Cardiac muscle cell (in vitro differentiated cells and primary cell): ENCODE measurements around the gene JPT2. TPM values are rescaled to one million over a fixed set of nuclear protein-coding genes. Genes with fewer than 3 reads are reported as not detected.

ENCODE experiments used
- DNase-seq, 2 donors: peaks; one replicate each; pipeline versions ENCODE4 v3.0.0 to v3.0.0-alpha.2; 2010 to 2017; ENCODE audit warnings: low read depth in 1 of 2, low spot score in 1 of 2
- H3K27ac ChIP-seq: fragments of 200-600 bp; sonication (generic); 2 replicates; pipeline ENCODE4 v1.5.1; 2016
- H3K27me3 ChIP-seq: fragments of 200-600 bp; sonication (generic); 2 replicates; pipeline ENCODE4 v1.6.0; 2016; ENCODE audit warnings: control low read depth
- H3K36me3 ChIP-seq: fragments of 200-600 bp; sonication (generic); 2 replicates; pipeline ENCODE4 v1.5.1; 2016; ENCODE audit warnings: control low read depth
- H3K4me1 ChIP-seq: fragments of 200-600 bp; sonication (generic); 2 replicates; pipeline ENCODE4 v1.8.1; 2017; ENCODE audit warnings: low read depth, mild to moderate bottlenecking, mixed run types
- H3K4me3 ChIP-seq: fragments of 200-600 bp; sonication (generic); 2 replicates; pipeline ENCODE4 v1.5.1; 2016; ENCODE audit warnings: mild to moderate bottlenecking
- H3K9me3 ChIP-seq: fragments of 200-600 bp; sonication (generic); 2 replicates; pipeline ENCODE4 v1.5.1; 2017; ENCODE audit warnings: low read depth, mild to moderate bottlenecking, control low read depth
- polyA plus RNA-seq: library from polyadenylated mRNA; unstranded; fragments of >200 nt; fragmentation: Nextera tagmentation; extraction: Ambion mirVana; gene quantifications from 2 replicates; pipeline ENCODE4 v1.2.1, GENCODE V29; 2016
- total RNA-seq: library from RNA; depleted of rRNA; stranded (reverse); fragments of >200 nt; gene quantifications from 2 replicates; pipeline ENCODE4 v1.2.3, GENCODE V29; 2016
- TF ChIP-seq, protein P1 (sequence below): IDR thresholded peaks from 2 replicates; pipeline ENCODE4 v1.5.1; 2012; ENCODE audit warnings: low read depth, mild to moderate bottlenecking, low read length

Gene JPT2, protein sequence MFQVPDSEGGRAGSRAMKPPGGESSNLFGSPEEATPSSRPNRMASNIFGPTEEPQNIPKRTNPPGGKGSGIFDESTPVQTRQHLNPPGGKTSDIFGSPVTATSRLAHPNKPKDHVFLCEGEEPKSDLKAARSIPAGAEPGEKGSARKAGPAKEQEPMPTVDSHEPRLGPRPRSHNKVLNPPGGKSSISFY
- total RNA-seq: 34.5 and 45.1 TPM in 2 replicates
- 10.0 and 10.6 TPM in 2 replicates for polyA plus RNA-seq

DNA sequence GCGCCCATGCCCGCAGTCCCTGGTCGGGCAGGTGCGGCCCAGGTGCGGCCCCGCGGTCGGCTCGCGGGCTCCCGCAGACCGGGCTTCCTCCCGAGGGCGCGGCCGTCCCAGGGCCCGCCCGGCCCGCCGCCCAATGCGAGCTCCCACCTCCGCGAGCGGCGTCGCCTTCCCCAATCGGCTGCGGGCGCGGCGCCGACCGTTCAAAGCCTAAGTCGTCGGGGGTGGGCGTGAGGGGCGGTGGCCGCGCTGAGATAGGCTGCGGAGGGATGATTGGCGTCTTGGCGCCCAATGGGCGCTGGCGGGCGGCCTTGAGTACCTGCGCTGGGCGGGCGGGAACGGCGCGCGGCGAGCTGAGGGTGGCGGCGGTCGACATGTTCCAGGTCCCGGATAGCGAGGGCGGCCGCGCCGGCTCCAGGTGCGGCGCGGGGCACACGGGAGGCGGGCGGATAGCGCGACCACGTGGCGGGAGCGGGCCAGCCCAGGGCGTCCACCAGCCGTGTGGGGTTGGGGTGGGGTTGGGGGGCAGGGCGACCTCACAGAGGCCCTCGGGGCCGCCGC lies at the start of gene JPT2:
JPT2 (plus strand) TSS at position 338 of the 558 bp plus-strand sequence; CDS start at position 372, 34 bp downstream.
- H3K27ac ChIP-seq: peak within 1 kb of the TSS; percentile 74
- TF ChIP-seq, protein P1, sequence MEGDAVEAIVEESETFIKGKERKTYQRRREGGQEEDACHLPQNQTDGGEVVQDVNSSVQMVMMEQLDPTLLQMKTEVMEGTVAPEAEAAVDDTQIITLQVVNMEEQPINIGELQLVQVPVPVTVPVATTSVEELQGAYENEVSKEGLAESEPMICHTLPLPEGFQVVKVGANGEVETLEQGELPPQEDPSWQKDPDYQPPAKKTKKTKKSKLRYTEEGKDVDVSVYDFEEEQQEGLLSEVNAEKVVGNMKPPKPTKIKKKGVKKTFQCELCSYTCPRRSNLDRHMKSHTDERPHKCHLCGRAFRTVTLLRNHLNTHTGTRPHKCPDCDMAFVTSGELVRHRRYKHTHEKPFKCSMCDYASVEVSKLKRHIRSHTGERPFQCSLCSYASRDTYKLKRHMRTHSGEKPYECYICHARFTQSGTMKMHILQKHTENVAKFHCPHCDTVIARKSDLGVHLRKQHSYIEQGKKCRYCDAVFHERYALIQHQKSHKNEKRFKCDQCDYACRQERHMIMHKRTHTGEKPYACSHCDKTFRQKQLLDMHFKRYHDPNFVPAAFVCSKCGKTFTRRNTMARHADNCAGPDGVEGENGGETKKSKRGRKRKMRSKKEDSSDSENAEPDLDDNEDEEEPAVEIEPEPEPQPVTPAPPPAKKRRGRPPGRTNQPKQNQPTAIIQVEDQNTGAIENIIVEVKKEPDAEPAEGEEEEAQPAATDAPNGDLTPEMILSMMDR: no peak
- H3K9me3 ChIP-seq: no peaks in the 10 kb centered on the region
- H3K4me3 ChIP-seq: peak within 1 kb of the TSS; percentile 71
- DNase-seq: peak; percentile 98 to 99
- H3K36me3 ChIP-seq: peaks cover 6% of the 10 kb centered on the region
- peaks cover 4% of the 10 kb centered on the region for H3K4me1 ChIP-seq
- no peaks in the 10 kb centered on the region for H3K27me3 ChIP-seq

DNA sequence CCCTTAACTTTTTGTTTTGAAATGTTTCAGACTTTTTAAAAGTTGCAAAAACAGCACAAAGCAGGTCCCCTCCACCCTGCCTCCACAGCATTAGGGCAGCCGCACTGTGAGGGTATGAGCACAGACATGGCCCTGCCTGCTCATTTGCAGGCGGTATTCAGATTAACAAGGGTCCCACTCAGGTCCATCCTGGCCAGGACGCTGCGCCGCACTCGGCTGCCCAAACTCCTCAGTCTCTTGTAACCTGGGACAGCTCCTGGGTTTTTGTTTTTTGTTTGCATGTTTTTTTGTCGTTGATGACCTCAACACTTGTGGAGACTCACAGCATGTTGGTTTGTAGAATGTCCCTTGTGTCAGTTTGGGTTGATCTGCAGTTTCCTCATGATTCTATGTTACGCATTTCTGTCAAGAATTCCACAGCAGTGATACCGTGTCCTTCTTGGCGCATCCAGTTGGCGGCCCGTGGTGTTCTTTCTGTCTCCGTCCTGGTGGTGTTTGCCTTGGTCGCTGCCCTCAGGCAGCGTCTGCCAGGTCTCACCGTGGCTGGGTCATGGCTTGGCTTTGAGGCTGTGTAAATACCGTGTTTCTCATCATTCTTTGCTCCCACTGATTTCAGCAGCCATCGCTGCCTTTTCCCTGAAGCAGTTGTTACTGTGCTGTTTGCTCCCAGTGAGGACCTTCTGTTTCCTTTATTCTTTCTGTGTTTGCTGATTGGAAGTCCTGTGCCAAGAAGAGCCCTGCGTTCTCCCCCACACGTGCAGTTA lies 47.4 kb upstream of the JPT2 start:
- Histone ChIP-seq H3K9me3 (no peaks in the 10 kb centered on the region), H3K4me1 (no peaks in the 10 kb centered on the region), H3K27ac (no peak overlapping the region), H3K4me3 (no peak overlapping the region), H3K36me3 (peaks cover 29% of the 10 kb centered on the region), H3K27me3 (no peaks in the 10 kb centered on the region)
- TF ChIP-seq, protein P1: no peak
- no peak for DNase-seq

DNA sequence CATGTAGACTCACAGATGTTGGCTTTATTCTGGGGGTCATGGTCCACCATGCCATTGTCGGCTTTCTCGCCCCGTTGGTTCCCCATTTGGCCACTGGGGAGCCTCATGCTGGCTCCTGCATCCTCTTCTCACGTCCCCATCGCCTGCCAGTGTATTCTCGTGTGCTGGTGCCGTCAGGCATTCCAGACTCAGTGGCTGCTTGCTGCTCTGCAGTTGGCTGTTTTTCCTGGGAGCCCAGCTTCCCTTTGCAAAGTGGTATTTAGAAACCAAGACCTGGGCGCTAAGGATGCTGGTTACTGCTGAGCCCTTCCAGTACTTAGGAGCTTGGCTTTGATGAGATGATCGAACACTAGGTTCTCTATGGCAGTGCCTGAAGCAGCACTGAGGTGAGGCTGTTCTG lies 46.8 kb upstream of the JPT2 start:
- DNase-seq: no peak
- no peaks in the 10 kb centered on the region for H3K27me3 ChIP-seq
- TF ChIP-seq, protein P1: no peak
- peaks cover 29% of the 10 kb centered on the region for H3K36me3 ChIP-seq
- no peaks in the 10 kb centered on the region for H3K9me3 ChIP-seq
- no peak overlapping the region for H3K4me3 ChIP-seq
- no peaks in the 10 kb centered on the region for H3K4me1 ChIP-seq
- H3K27ac ChIP-seq: no peak overlapping the region

DNA sequence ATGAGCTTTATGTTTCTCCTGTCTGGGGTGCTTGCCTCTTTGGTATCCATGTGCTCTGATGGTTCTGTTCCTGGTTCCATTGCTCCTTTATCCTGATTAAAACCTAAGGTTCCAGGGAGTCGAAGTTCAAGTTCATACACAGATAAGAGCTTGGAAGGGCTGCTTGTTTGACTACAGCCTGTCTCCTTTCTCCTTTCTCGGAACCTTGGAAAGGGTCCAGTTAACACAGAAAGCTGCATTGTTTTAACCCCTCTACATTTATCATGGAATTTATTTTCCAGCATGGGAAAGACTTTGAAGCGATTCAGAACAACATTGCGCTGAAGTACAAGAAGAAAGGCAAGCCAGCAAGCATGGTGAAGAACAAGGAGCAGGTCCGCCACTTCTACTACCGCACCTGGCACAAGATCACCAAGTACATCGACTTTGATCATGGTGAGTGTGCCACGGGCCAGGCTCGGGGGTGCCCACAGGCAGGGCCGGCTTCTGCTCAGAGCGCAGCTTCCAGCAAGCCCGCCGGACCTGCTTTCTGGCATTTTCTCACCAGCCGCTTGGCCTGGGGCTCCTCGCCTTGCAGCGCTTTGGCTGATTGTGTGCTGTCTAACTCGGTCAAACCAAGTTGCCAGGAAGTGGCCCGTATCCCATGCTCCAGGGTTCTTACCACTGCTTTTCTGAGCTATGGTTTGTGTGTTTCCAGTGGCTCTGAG lies 46.0 kb upstream of the JPT2 start:
- Histone ChIP-seq H3K4me1 (no peaks in the 10 kb centered on the region), H3K4me3 (no peak overlapping the region), H3K27ac (no peak overlapping the region), H3K9me3 (no peaks in the 10 kb centered on the region), H3K36me3 (peaks cover 29% of the 10 kb centered on the region), H3K27me3 (no peaks in the 10 kb centered on the region)
- DNase-seq: peak in 1 of 2 donors; percentile 45
- TF ChIP-seq, protein P1: no peak

DNA sequence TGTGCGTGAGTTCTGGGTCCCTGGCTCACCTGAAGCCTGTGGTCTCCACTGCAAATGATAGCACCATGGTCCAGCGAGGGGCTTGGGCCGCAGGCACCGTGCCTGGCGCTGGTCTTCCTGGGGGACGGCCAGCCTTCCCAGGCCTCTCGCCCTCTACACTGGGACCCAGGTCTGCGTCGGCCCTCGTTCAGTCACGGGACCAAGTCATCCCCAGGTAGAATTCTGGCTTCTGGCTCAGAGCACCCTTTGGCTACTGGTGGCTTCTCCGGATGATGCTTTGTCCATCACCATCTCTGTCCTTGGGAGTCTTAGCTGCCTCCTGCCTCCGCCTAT lies 45.5 kb upstream of the JPT2 start:
- H3K4me1 ChIP-seq: no peaks in the 10 kb centered on the region
- H3K9me3 ChIP-seq: no peaks in the 10 kb centered on the region
- TF ChIP-seq, protein P1: no peak
- no peak for DNase-seq
- H3K36me3 ChIP-seq: peaks cover 33% of the 10 kb centered on the region
- H3K4me3 ChIP-seq: no peak overlapping the region
- no peak overlapping the region for H3K27ac ChIP-seq
- H3K27me3 ChIP-seq: no peaks in the 10 kb centered on the region
